ENCODE data around the gene TMEM88.

DNA sequence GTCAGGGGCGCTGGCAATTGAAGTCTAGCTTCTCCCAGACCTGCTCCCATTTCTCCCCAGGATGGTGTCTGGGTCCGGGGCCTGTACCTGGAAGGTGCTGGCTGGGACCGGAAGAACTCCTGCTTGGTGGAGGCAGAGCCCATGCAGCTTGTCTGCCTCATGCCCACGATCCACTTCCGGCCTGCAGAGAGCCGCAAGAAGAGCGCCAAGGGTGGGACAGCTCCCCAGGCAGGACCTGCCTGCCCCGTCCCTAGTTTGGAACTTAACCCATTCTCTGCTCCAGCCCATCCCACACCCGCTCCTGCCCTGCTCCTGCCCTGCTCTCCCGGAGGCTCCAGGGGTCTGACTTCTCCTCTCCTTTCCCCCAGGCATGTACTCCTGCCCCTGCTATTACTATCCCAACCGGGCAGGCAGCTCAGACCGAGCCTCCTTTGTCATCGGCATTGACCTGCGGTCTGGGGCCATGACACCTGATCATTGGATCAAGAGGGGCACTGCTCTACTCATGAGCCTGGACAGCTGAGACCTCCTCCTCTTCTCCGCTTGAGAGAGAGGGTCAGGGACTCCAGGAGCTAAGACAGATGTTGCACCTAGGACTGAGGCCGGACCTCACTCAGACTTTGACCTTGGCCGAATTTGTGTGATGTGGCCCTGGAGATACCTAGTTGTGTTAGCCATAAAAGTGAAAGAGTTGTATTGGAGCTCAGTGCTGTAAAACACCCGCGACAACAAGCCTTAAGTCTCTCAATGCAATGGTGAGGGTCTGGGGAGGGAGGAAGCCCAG, 21.7 kb upstream of the TMEM88 start:
- TF ChIP-seq, protein P1, sequence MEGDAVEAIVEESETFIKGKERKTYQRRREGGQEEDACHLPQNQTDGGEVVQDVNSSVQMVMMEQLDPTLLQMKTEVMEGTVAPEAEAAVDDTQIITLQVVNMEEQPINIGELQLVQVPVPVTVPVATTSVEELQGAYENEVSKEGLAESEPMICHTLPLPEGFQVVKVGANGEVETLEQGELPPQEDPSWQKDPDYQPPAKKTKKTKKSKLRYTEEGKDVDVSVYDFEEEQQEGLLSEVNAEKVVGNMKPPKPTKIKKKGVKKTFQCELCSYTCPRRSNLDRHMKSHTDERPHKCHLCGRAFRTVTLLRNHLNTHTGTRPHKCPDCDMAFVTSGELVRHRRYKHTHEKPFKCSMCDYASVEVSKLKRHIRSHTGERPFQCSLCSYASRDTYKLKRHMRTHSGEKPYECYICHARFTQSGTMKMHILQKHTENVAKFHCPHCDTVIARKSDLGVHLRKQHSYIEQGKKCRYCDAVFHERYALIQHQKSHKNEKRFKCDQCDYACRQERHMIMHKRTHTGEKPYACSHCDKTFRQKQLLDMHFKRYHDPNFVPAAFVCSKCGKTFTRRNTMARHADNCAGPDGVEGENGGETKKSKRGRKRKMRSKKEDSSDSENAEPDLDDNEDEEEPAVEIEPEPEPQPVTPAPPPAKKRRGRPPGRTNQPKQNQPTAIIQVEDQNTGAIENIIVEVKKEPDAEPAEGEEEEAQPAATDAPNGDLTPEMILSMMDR (IDR thresholded peaks at IDR 0.05), result no peak
- no peak for TF ChIP-seq EZH2 (IDR thresholded peaks at IDR 0.05)
- no peak for TF ChIP-seq EZH2phosphoT487 (IDR thresholded peaks at IDR 0.05)

Measured in neural progenitor cell (in vitro differentiated cells).